22Rv1 (cell line): ENCODE data around the gene NRCAM.

ENCODE experiments used
- ZFX ChIP-seq: fragments of 450-650 bp; IDR thresholded peaks from 2 replicates; pipeline ENCODE4 v1.6.1; 2017; ENCODE audit warnings: antibody characterized with exemption, borderline replicate concordance
- TF ChIP-seq, protein P1 (sequence below): fragments of 450-650 bp; IDR thresholded peaks from 2 replicates; pipeline ENCODE4 v1.5.1; 2017; ENCODE audit warnings: mild to moderate bottlenecking

DNA sequence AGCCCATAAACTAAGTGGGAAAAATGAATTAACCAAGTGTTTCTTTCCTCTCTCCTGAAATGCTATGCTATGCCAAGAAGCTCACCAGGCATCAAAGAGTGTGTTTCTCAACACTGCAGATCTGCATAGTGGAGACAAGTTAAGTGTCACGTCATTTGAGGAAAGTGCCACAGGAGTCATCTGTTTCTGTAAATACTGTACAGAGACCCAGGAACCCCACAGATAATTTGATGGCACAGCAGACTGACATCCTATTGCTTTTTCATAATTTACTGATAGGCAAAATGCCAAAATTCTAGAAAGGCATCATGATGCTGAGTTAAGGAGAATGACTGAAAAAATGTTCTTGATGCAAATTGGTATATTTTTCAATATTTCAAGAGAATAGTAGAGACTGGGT, 124.3 kb downstream of the NRCAM start:
- TF ChIP-seq, protein P1, sequence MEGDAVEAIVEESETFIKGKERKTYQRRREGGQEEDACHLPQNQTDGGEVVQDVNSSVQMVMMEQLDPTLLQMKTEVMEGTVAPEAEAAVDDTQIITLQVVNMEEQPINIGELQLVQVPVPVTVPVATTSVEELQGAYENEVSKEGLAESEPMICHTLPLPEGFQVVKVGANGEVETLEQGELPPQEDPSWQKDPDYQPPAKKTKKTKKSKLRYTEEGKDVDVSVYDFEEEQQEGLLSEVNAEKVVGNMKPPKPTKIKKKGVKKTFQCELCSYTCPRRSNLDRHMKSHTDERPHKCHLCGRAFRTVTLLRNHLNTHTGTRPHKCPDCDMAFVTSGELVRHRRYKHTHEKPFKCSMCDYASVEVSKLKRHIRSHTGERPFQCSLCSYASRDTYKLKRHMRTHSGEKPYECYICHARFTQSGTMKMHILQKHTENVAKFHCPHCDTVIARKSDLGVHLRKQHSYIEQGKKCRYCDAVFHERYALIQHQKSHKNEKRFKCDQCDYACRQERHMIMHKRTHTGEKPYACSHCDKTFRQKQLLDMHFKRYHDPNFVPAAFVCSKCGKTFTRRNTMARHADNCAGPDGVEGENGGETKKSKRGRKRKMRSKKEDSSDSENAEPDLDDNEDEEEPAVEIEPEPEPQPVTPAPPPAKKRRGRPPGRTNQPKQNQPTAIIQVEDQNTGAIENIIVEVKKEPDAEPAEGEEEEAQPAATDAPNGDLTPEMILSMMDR: no peak
- no peak for TF ChIP-seq ZFX
